RPMI7951 (cell line): ENCODE data around the gene TPRX1. TPM values are rescaled to one million over a fixed set of nuclear protein-coding genes. Genes with fewer than 3 reads are reported as not detected.
"Not testable (repeated sequence)": the region's sequence is repeated elsewhere in the genome, so short reads cannot be mapped to it uniquely, and the experiment has no call there.

Experiments used
- DNase-seq: peaks from one replicate; pipeline ENCODE4 v3.0.0-alpha.2; 2012; ENCODE audit warnings: low read depth
- total RNA-seq: library from RNA; depleted of rRNA; stranded (reverse); fragments of >200 nt; shearing (Covaris generic); gene quantifications from 2 replicates; pipeline ENCODE4 v1.2.3, GENCODE V29; 2014

The TPRX1 gene
- total RNA-seq, 1 experiment from 2014 or later: not detected

- DNase-seq: no peak
Observed at GRCh38 chr19:47802521-47803043, 1.8 kb downstream of the TPRX1 start.

DNA sequence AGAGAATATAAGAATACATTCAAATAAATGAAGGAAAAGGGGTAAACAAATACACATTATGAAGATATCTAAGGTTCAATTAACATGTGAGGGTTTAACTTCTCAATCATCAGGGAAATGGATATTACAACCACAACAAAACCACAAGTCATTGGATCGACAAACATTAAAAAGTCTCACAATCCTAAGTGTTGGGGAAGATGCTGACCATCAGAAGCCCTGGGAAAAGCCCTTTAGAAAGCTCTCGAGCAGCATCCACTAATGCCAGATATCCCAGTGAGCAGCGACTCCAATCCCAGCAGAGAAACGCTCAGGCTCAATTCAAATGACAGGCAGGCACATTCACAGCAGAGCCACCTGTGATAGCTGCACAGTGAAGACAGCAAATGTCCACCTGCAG is 3.1 kb downstream of the TPRX1 start:
- DNase-seq: no peak

DNA sequence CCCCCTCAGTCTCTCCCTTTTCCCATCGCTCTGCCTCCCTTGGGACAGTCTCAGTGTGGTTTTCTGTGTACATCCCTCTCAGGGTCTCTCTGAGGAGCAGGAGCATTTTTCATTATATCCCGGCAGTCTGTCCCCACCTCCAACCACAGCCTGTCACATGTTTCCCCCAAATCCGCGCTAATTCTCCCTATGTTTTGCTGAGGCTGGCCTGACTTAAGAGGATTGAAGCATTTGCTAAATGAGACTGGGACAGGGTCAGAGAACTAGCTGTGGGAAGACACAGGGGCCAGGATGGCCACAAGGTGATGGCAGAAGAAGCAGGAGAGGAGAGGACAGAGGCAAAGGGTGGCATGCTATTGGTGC is 5.5 kb downstream of the TPRX1 start:
- DNase-seq: no peak

- no peak for DNase-seq
Observed at GRCh38 chr19:47797996-47798903, 6.1 kb downstream of the TPRX1 start.

GRCh38 chr19:47796785-47797184 is 7.6 kb downstream of the TPRX1 start:
- no peak for DNase-seq

GRCh38 chr19:47794526-47794925 is 9.8 kb downstream of the TPRX1 start:
- DNase-seq: no peak

DNA sequence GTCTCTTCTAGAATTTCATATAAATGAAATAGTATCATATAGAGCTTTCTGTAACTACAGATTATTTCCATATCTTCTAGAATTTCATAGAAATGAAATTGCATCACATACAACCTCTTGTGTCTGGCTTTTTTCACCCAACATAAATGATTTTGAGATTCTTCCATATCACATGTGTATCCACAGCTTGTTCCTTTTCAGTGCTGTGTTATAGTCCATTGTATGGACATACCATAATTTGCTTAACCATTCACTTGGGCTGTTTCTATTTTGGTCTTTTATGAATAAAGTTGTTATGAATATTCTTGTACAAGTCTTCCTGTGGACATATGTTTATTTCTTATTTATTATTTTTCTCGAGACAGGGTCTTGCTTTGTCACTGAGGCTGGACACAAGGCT is 11.7 kb downstream of the TPRX1 start:
- DNase-seq: no peak

GRCh38 chr19:47790398-47790814 is 13.9 kb downstream of the TPRX1 start:
- peak; percentile 61 for DNase-seq

- not testable (repeated sequence) for DNase-seq
Observed at GRCh38 chr19:47789811-47790210, 14.5 kb downstream of the TPRX1 start.

DNA sequence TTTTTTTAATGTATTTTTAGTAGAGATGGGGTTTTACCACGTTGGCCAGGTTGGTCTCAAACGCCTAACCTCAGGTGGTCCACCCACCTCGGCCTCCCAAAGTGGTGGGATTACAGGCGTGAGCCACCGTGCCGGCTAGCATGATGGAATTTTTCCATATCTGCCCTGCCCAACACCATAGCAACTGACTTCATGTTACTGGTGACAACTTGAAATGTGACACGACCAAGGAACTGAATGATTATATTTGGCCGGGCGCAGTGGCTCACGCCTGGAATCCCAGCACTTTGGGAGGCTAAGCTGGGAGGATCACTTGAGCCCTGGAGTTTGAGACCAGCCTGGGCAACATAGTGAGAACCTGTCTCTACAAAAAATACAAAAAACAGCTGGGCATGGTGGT is 17.0 kb downstream of the TPRX1 start:
- DNase-seq: not testable (repeated sequence)

- DNase-seq: no peak
Observed at GRCh38 chr19:47786566-47786965, 17.8 kb downstream of the TPRX1 start.

GRCh38 chr19:47781590-47782262 is 22.6 kb downstream of the TPRX1 start:
- no peak for DNase-seq

- no peak for DNase-seq
Observed at GRCh38 chr19:47780215-47780551, 24.2 kb downstream of the TPRX1 start.

DNA sequence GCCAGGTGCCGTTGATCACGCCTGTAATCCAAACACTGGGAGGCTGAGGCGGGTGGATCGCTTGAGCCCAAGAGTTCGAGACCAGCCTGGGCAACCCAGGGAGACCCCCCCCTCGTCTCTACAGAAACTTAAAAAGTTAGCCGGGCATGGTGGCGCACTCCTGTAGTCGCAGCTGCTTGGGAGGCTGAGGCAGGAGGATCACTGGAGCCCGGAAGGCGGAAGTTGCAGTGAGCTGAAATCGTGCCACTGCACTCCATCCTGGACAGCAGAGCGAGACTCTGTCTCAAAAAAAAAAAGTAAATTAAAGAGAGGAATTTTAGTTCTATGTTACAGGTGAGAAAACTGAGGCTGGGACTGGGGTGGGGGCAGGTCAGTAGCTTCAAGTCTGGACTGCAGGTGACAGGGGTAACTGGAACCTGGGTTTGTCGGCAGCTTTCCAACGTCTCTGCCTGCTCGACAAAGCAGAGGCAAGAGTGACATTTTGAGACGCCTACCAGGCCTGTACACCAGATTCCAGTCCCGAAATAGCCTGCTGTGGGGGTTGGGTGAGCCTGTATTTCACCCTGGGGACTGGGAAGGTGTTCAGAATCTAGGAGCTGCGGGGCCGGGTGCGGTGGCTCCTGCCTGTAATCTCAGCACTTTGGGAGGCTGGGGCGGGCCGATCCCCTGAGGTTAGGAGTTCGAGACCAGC is 24.7 kb downstream of the TPRX1 start:
- no peak for DNase-seq

- no peak for DNase-seq
Observed at GRCh38 chr19:47778954-47779351, 25.4 kb downstream of the TPRX1 start.

DNA sequence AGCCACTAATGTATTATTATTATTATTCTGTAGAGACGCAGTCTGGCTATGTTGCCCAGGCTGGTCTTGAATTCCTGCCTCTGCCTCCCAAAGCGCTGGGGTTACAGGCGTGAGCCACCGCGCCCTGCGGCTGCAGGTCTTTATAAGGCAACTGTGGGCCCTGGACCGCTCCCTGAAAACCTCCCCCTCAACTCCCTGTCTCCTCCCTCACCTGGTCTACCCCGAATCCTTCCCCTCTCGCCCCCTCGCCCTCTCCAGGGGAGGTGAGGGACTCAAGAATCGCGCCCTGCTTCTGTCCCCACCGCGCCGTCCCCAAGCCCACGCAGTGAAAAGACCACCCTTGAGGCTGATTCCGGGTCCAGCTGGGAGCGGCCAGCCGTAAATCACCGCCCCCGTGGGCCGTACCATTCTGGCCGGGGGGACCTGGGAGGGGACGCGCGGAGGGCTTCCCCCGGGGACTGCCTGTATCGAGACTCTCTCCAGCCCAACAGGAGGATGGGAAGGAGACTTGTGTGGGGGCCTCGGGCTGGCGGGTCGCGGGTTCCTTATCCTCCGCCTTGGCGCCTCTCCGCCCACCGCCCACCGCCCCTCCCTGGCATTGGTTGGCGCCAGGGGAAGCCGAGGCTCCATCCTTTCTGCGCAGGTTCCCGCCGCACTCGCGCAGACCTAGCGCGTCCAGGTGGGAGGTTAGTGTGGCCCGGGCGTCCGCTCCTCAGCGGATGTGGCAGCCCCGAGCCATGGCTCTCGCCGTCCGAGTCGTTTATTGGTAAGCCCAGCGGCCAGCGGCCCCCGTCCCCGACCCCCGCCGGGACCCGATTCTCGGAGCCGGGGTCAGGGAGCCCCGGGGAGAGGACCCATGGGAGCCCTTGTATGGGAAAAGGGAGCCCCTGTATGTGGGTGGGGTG is 26.1 kb downstream of the TPRX1 start, which contains the start of gene SELENOW:
TSS of gene SELENOW (plus strand) at position 655 of the 905 bp plus-strand sequence. CDS start at position 738, 83 bp downstream.
- peak; percentile 76 for DNase-seq

GRCh38 chr19:47777245-47778048 is 26.9 kb downstream of the TPRX1 start:
- DNase-seq: not testable (repeated sequence)

- DNase-seq: no peak
Observed at GRCh38 chr19:47776568-47776967, 27.8 kb downstream of the TPRX1 start.

DNA sequence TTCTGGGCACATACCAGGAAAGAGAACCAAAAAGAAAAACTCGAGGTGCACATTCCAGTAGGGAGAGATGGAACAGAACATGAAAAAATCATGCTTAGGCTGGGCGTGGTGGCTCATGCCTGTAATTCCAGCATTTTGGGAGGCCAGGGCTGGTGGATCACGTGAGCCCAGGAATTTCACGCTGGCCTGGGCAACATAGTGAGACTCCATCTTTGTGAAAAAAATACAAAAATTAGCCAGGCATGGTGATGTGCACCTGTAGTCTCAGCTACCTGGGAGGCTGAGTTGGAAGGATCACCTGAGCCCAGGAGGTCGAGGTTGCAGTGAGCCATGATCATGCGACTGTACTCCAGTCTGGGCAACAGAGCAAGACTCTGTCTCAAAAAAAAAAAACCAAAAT is 33.1 kb downstream of the TPRX1 start:
- not testable (repeated sequence) for DNase-seq

- DNase-seq: no peak
Observed at GRCh38 chr19:47769534-47769933, 34.8 kb downstream of the TPRX1 start.
